ENCODE measurements around the gene ARSG.

Gene ARSG

DNA sequence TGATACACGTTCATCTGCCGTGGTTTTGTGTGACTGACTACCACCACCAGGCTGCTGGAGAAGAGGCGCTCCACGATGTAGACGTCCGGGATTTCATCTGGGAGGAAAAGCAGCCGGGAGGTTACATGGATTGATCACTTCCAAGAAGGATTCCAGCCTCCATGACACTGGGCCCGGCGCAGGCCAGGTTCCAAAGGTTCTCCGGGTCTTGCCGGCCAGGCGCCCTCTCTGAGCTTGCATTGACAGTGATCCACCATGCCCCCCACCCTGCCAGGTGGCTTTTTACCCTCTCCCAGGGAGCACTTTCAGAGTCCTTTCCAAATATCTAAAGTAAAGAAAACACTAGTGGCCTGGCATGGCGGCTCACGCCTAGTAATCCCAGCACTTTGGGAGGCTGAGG is 159.5 kb downstream of the ARSG start:
- no peak for DNase-seq (ENCODE audit: low read depth, low spot score)

DNA sequence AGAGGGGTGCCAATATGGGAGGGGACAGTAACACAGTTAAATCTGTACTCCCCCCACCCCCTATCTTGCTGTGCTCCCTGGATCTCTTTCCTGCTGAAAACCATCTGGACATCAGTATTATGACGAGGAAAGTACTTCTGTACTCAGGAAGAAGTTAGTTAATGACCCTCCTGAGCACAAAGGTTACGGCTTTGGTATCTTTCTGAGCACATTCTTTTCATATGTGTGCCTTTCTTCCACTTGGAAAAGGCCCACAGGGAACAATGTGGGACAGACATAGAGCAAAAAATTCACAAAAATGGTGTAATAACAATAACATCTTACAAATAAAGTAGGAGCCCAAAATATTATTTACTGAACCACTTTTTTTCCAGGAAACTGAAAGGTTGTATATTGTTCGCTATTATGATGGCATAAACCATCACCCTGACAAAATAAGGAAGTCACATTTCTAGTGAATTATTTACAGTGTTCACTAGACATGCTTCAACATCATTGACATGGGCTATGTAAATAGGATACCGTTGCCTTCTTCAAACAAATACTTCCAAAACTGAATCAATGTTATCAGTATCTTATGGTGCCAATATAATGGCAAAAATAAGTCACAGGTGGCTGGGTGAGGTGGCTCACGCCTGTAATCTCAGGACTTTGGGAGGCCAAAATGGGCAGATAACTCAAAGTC is 160.5 kb downstream of the ARSG start:
- no peak for DNase-seq (ENCODE audit: low read depth, low spot score)

DNA sequence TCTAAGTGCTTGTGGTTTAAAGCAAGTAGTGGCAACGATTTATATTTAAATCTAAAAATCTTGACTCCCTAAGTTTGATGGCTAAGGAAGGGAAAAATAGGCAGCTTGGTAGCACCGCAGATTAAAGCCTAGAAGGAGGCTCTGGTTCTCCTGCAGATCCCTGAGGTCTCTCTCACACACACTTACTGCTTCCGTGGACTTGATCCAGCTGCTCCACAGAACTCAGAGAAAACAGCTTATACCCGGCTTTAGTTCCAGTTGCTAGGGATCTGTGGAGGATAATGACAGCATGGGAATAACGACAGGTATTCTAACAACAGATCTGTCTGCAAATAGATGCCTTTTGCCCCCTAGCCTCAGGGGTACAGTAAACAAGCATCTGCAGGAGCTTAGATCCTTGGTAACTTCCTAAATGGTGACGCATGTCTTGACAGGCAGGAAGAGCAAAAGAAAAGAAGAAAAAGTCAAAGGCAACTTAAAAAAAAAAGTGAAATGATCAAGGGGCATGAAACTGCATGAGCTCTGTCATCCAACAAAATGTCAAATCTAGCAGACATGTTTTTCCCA is 161.5 kb downstream of the ARSG start:
- no peak for DNase-seq (ENCODE audit: low read depth, low spot score)

DNA sequence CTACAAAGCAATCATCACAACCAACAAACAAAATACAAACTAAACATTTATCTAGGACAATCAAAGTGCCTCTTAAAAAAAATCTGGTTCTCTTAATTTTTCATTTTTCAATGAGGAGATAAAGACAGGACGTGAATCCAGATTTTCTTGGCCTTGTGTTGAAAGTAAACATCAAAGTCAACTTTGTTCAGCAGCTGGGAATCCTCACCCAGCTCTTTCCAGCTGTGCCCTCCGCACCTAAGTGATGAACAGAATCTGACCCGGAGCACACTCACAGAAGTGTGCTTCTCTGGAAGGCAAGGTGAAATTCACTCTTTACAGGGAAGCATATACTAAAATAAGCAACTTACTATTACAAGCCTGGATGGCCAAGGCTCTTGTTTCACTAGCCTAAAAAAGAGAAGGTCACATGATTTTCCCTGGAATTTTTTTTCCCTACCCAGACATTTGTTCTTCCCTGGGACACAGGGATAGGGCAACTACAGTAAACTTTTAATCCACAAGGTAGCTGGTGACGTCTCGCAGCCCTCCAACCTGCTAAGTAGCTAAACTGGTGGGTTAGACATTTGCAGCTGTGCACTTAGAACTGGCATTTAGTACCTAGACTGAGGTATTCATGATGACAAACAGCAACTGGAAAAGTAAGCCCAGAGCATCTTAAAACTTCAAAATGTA is 162.8 kb downstream of the ARSG start:
- DNase-seq (ENCODE audit: low read depth, low spot score): no peak

DNA sequence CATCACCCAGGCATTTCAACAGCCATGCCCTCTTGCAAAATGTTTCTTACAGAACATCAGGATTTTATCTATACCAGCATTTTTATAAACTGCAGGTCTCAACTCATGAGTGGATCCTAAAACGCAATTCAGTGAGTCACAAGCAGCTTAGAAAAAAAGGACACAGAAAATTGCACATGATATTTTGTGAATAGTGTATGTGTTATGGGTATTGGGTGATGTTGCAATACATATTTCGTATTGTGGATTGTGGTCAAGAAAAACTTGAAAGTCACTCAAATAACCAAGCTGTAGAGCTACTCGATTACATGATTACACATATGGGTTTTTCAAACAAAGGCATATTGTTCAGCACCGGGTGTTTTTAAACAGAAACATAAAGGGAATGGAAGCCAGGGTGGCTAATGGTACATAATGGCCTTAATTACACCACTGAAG is 164.6 kb downstream of the ARSG start:
- no peak for DNase-seq (ENCODE audit: low read depth, low spot score)

DNA sequence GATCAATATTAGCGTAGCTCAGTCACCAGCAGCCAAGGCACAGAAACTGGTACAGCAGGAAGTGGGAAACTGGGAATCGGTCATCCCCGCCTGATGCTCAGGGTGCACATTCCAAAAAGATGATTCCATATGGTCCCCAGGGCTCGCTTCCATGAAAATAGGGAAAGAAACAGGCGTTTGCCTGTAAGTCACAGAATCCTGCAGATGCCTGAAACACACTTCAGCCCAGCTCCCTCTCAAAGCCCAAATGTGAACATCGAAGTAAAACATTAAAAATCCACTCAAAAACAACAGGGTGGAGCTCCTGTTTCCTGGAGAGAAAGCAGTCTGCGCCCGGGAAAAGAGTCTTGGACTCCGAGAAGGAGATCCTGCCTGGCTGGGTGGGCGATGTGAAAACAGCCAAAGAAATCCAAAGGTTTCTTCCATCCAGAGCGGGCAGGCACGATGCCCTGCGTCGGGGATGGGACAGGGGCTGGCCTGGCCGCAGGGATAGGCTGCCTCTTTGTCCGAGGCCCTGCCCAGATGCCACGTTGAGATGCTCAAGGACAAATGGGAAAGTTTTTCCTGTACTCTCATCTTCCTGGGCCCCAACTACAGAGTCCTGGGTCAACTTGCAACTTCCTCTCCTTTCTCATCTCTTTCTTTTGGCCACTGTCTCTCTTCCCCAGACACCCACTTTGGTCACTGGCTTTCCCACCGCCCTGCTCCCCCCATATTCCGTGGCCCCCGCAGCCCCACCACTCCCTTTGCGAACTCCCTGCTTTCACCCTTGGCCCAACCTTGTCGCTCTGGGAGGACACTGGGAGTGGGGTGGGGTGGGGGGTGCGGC is 165.3 kb downstream of the ARSG start:
- no peak for DNase-seq (ENCODE audit: low read depth, low spot score)

DNA sequence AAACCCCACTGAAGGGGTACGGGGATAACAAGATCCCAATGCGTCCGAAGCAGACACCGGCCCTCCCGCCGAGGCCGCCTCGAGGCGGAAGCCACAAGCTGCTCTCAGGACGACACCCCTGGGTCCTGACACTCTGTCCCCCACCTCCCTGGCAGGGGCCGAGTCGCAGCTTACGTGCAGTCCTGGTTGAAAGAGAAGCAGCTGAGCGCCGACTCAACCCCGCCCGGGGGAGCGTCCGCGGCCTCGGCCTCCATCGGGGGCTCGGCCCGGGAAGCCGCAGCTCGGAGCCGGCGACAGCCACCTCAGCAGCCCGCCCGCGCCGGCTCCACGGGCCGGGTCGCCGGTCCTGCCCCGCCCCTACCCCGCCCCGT is 165.9 kb downstream of the ARSG start, which contains the start of gene WIPI1:
WIPI1 (minus strand) TSS at position 329 of the 371 bp plus-strand sequence; CDS start at position 254, 75 bp downstream.
- DNase-seq (ENCODE audit: low read depth, low spot score): peak; percentile 5

DNA sequence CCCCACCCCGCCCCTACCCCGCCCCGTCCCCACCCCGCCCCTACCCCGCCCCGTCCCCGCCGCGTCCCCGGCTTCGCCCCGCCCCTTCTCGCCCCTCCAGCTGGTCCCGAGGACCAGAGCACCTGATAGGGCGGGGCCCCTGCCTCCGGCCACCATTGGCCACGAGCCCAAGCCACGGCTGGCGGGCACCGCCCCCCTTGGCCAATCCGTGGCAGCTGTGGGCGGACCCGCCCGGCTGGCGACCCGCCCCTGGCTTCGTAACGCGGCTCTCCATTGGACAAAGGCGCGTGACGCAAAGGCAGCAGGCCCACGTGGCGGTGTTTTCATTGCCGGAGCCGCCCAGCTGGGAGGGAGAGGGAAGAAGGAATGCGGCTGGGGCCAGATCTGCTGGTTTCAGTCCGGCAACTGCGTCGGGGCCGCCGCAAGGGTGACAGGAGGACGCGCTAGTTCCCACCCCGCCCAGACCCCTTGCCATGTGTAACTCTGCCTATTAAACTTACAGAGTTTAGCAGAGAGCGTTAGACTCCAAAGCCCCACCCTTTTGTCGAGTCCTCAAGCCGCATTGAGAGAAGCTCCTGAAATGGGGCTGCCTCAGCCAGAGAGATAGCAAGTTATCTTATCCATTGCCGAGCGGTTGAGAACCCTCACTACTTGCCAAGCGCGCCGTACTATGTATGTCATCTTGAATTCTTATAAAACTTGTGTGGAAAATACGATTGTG is 166.4 kb downstream of the ARSG start:
- peak; percentile 95 for DNase-seq (ENCODE audit: low read depth, low spot score)

DNA sequence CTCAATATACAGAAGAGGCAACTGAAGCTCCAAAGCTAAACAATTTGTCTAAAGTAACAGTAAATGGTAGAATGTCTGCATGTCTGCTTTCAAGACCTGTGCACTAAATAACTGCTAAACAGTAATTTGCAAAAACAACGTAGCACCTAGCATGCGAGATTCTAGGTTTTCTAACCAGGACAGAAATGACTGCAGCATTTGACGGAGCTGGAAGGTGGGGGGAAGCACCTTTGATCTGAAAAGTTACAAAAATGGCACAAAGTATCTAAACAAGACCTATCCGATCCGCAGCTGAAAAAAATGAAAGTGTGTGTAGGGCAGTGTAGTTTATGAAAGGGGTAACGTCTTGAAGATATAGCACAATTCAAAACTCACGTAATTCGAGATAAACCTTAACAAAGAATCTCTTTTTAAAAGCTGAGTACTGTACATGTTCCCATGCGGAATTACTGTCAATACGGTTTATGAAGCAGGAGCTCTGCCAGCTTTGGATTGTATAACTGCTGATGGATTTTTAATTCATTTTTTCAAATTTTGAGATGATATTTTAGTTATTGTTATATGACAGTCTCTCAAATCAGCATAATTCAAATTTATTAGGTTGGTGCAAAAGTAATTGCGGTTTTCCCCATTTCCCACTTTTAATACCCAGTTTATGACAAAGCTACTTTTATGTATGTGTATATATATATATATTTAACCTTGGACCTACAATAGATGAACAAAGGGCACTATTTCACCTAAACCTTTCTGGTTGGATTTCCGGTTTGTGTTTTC is 167.2 kb downstream of the ARSG start:
- DNase-seq (ENCODE audit: low read depth, low spot score): no peak

DNA sequence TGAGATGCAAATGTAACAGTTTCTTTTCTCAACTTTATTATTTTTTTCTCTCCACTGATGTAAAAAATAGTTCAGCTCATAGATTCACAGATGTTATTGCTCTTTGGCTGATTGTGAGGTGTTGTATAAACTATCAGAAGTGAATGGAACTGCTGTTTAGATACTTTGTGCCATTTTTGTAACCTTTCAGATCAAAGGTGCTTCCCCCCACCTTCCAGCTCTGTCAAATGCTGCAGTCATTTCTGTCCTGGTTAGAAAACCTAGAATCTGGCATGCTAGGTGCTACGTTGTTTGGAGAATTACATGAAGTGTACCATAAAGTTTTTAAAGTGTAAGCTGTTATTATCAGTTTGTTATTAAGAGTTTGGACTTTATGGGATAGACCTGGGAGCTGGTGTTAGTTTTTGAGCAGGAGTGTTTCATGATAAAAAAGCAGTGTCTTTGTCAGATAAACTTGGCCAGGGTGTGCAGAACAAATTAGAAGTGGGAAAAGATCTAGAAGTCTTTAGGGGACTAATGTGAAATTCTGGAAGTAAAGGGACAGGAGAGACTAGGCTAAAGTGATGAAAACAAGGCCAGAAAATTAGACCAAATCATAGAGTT is 167.8 kb downstream of the ARSG start:
- no peak for DNase-seq (ENCODE audit: low read depth, low spot score)

DNA sequence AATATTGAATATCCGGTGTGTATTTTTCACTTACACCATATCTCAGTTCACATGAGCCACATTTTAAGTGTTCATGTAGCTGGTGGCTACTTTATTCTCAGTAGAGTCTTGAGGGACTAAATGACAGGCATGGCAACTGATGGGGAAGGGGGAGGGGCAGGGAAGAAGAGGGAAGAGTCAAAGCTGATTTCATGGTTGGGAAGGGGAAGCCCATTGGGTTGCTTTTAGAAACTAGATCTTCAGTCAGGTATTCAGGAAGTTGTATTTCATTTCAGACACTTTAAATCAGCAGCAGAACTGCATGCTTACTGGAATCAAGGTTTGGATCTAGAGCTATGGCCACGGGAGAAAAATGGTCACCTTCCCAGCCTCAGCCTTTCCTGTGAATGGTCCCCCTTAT is 168.9 kb downstream of the ARSG start:
- DNase-seq (ENCODE audit: low read depth, low spot score): no peak

DNA sequence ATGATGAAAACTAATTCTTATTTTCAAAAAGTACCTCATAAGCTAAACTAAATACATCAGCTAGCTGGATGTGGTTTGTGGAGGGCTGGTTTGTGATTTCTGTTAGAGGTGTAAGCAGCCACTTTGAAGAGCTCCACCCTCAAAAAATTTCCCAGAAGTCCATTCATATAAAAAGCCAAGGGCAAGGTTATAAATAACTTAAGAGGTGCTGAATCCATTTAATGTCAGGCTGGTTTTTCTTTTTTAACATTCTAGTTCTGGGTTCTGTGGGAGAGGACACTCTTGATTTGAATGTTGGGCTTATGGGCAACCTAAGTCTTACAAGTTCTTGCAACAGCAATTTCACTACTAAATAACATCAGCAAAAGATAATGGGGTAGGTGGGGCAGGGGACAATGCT is 169.4 kb downstream of the ARSG start:
- no peak for DNase-seq (ENCODE audit: low read depth, low spot score)

DNA sequence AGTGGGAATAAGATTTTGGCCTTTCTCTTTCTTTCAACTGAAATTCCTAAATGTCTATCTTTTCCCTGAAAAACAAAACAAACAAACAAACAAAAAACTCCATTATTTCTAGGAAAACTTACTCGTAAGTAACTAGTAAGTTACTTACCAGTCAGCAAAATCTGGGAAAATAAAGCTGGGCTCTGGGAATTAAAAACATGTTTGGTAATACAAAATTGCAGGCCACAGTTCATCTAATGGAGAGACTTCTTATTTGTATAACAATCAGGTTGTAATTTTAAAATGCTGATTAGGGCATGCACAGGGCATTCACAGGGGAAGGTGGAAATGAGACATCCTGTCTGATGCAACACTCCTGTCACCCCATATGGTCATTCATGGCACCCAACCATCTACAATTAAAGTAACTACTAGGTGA is 169.8 kb downstream of the ARSG start:
- no peak for DNase-seq (ENCODE audit: low read depth, low spot score)

DNA sequence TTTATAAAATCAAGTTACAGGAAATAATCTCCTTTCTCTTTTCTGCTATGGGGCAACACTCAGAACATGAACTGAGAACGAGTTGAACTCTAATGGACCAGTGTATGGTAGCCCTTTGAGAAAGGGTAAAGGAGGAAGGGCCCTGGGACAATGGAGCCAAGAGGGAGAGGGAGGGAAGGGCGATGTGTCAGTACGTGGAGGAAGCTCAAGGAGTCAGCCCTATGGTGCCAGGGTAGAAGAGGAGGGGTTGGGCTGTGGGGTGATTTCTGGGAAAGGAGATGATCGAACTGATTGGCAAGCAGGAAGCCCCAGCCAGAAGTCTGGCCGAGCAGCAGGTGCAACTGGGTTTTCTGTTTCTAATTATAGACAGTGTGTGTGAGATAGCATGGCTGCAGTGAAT is 170.3 kb downstream of the ARSG start:
- DNase-seq (ENCODE audit: low read depth, low spot score): no peak

DNA sequence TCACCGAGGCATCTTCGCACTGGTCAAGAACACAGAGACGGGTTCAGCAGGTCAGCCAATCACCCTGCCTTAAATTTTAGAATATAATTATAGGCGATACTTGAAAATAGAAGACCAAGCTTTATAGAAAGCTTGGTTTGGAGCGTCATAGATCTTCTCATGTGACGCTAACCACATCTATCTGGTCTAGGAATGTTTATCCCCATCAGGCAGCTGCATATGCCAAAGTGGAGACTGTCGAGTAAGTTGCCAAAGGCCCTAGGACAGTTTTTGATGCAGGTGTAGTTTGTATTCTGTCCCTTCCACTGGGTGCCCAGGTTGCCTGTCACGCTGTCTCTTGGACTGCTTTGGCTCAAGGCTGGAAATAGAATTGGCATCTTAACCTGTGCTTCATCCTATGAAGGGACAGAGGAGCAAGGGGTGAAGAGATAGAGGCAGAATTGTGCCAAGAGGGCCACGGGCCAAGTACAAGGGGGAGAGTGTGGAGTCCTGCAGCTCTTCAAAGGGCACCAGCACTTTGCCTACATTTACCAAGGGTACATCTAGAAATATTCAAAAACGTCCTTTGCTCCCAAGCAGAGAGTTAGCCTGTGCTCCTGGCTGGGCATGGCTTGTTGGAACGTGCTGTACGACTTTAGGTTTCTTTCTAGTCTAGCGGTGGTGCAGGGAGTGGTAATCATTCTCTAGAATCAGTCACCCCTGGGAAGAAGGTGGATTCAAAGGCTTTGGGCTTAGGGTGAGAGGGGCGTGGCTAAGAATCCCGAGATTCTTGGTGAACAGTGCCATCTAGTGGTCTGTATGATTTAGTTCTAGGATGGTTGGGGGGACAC is 171.3 kb downstream of the ARSG start:
- DNase-seq (ENCODE audit: low read depth, low spot score): peak; percentile 28

DNA sequence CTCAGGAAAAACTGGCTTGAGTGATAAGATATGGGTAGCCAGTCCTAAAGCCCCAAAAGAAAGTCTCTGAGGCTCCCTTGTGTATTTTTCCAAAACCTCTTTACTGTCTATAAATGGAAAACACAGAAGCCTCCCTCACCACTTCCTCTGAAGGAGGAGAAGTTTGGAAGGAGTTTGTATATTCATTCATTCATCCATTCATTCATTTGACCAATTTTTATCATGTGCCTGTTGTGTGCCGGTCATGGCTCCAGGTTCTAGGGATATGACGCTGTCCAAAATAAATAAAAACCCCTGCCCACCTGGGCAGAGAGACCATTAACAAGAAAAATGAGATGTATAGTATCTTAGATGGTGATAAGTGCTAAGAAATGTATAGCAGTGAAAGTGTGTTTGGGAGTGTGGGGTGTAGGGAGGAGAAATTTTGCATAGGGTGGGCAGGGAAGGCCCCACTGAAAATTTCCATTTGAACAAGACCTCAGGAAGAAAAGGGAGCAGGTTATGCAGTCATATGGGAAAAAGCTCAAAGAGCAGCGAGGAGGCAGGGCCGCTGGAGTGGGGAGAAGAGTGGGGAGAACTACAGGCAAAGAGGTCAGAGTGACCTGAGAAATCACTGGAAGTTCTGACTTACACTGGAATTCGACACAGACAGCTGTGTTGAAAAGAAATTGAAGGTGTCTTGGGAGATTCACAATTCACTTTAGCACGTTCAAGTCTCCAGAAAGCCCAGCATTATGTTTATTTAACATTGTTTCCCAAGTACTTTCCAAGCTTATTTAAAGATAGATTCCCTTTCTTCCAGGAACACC is 172.1 kb downstream of the ARSG start:
- no peak for DNase-seq (ENCODE audit: low read depth, low spot score)

DNA sequence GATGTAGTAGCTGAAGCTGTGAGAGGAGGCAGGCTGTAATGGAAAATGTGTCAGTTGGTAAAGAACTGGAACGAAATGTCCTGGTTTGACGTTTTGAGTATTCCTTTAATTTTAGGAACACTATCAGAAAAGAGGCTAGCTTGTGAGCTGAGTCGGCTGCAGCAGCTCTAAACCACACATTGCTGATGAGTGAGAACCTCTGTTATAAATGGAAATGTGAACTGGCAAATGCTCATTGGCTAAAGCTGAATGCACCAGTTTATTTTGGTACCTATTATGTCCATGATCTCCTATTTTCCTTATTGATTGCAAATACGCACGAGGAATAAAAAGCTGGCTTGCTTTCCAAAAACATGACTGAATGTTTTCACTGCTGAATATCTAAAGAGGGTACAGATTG is 177.0 kb downstream of the ARSG start:
- DNase-seq (ENCODE audit: low read depth, low spot score): no peak

DNA sequence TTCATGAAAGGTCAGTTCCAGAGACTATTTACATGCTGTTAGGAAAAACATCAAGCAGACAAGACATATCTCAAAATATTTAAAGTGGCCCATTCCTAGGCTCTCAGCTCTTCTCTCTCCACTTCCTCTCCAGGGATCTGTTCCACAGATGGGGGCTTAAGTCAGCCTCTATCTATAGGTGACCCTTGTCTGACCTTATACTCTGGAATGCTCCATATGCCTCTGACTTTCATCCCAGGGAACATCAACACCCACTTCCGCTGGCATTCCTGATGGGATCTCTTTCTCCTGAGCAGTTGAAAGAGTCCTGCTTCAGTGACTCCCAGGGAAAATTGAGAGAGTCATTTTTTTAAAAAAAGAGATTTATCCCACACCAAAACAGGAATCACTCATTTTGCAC is 177.5 kb downstream of the ARSG start:
- DNase-seq (ENCODE audit: low read depth, low spot score): no peak
